Bronchial epithelial cell (primary cell): ENCODE results near the gene IGF1. TPM values are rescaled to one million over a fixed set of nuclear protein-coding genes. Genes with fewer than 3 reads are reported as not detected.
"Not testable (repeated sequence)": the region's sequence is repeated elsewhere in the genome, so short reads cannot be mapped to it uniquely, and the experiment has no call there.

Experiments
- DNase-seq: peaks from one replicate; pipeline ENCODE4 v3.0.0-alpha.2; 2010; ENCODE audit warnings: low read depth
- FAIRE-seq: peaks from 2 replicates; lab custom pipeline; 2011; peaks lifted over from hg19 to GRCh38; lab: Jason Lieb, UNC
- H3K27me3 ChIP-seq: 2 replicates; pipeline ENCODE4 v1.5.1; 2011; ENCODE audit warnings: low read length; ENCODE audit not compliant: control insufficient read depth, insufficient read depth
- H3K36me3 ChIP-seq: 2 replicates; pipeline ENCODE4 v1.5.1; 2011; ENCODE audit warnings: low read length; ENCODE audit not compliant: control insufficient read depth, insufficient read depth
- H3K4me3 ChIP-seq: 2 replicates; pipeline ENCODE4 v1.5.1; 2011; ENCODE audit warnings: mild to moderate bottlenecking, low read depth, low read length, control low read depth
- CTCF ChIP-seq: IDR thresholded peaks from 2 replicates; pipeline ENCODE4 v1.5.1; 2011; ENCODE audit warnings: mild to moderate bottlenecking, moderate library complexity, low read length, control low read depth, inconsistent platforms; ENCODE audit not compliant: insufficient read depth, severe bottlenecking
- total RNA-seq: library from RNA; depleted of rRNA; stranded (reverse); fragments of >200 nt; gene quantifications from 2 replicates; pipeline ENCODE4 v1.2.1, GENCODE V29; 2014

Gene IGF1
- total RNA-seq, 1 donor from 2014 or later, result 0.26 TPM

DNA sequence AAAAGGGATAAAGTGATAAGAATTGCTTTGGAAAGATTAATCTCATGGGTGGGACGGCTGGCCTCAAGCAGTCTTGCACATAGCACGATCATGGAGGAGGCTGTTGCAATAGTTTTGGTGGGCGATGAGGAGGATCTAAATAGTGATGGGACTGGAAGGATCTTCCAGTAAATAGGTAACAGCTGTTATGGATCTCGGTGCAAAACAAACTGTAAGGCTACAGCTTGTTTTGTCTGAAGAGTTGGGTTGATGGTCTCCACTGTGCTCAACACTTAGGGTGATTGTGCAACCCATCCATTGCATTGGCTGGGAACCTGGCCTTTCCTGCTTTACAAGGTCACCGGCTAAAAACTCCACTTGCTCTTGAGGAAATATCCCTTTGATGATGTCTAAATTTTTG is 21.0 kb downstream of the IGF1 start:
- DNase-seq (no peak), FAIRE-seq (no peak)
- Histone ChIP-seq H3K27me3 (no peaks in the 10 kb centered on the region), H3K4me3 (no peak overlapping the region), H3K36me3 (no peaks in the 10 kb centered on the region)
- TF ChIP-seq CTCF, result no peak

- DNase-seq (no peak), FAIRE-seq (no peak)
- Histone ChIP-seq H3K36me3 (no peaks in the 10 kb centered on the region), H3K27me3 (no peaks in the 10 kb centered on the region), H3K4me3 (no peak overlapping the region)
- TF ChIP-seq CTCF, result no peak
These were observed 25.3 kb downstream of the IGF1 start for GRCh38 chr12:102454808-102455760.

GRCh38 chr12:102454330-102454729 is 26.0 kb downstream of the IGF1 start:
- FAIRE-seq, result no peak
- Histone ChIP-seq H3K4me3 (no peak overlapping the region), H3K36me3 (no peaks in the 10 kb centered on the region), H3K27me3 (no peaks in the 10 kb centered on the region)
- DNase-seq, result no peak
- TF ChIP-seq CTCF, result no peak

DNA sequence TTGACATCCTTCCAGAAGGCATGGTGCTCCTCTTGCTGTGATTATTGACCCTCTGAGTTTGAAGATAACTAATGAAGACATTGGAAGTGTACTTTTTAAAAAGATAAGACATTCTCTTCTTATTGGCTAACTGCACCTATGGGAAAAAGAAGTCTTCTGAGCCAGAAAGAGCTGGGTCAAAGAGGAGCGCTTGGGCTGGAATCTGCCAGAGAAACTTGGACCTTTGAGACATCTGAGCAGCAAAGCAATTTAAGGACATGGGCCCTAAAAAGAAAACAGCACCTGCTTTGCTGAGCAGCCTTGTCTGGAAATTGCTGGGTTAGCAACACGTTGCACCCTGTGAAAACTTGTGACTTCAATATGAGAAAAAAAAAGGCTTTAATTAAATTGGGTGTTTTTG is 27.8 kb downstream of the IGF1 start:
- Histone ChIP-seq H3K4me3 (no peak overlapping the region), H3K36me3 (no peaks in the 10 kb centered on the region), H3K27me3 (no peaks in the 10 kb centered on the region)
- FAIRE-seq (no peak), DNase-seq (no peak)
- no peak for TF ChIP-seq CTCF

DNA sequence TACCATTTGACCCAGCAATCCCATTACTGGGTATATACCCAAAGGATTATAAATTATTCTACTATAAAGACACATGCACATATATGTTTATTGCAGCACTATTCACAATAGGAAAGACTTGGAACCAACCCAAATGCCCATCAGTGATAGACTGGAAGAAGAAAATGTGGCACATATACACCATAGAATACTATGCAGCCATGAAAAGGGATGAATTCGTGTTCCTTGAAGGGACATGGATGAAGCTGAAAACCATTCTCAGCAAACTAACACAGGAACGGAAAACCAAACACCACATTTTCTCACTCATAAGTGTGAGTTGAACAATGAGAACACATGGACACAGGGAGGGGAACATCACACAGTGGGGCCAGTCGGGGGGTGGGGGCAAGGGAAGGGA is 31.3 kb downstream of the IGF1 start:
- DNase-seq, FAIRE-seq, H3K27me3 ChIP-seq, H3K4me3 ChIP-seq, H3K36me3 ChIP-seq: not testable (repeated sequence)

- DNase-seq, H3K4me3 ChIP-seq, FAIRE-seq: not testable (repeated sequence)
These were observed 32.9 kb downstream of the IGF1 start for GRCh38 chr12:102447426-102447825.

DNA sequence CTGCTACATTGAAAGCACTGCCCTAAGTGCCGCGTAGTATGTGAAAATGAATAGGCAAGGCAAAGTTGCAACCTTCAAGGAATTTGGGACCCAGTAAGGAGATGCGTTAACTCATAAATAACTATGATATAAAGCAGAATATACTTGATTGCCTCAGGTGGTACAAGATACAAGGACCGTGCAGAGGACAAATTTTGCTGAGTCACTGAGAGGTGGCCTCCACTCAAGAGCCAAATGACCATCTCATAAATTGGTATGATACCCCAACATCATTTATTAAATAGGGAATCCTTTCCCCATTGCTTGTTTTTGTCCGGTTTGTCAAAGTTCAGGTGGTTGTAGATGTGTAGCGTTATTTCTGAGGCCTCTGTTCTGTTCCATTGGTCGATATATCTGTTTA is 35.7 kb downstream of the IGF1 start:
- TF ChIP-seq CTCF, result no peak
- H3K4me3 ChIP-seq, result no peak overlapping the region
- H3K27me3 ChIP-seq, result no peaks in the 10 kb centered on the region
- no peaks in the 10 kb centered on the region for H3K36me3 ChIP-seq
- no peak for FAIRE-seq
- no peak for DNase-seq

More at GRCh38 chr12:102447426-102447825, 32.9 kb downstream of the IGF1 start:
- not testable (repeated sequence) for H3K27me3 ChIP-seq, H3K36me3 ChIP-seq
